HCT116 (cell line): Measurements from ENCODE around the gene ACOT4. TPM values are rescaled to one million over a fixed set of nuclear protein-coding genes. Genes with fewer than 3 reads are reported as not detected.

Experiments used
- ATAC-seq: fragments of 200-7000 bp; cut with Tn5 transposase; 2 replicates; pipeline ENCODE4 v1.9.1; 2020; ENCODE audit warnings: mild to moderate bottlenecking, moderate library complexity
- BruUV-seq: library from RNA; stranded (reverse); fragments of 400-500 nt; replicated peaks from 2 replicates; lab custom pipeline; 2021; lab: Mats Ljungman, UMichigan
- CTCF ChIA-PET: fragments of 300-600 bp; sonication (Branson Sonifier 250); formaldehyde crosslinking; loops from one replicate; lab custom pipeline; 2021; ENCODE audit warnings: antibody characterized with exemption; lab: Charles Lee
- POLR2A ChIA-PET: fragments of 300-600, 350-600 bp; sonication (Branson Sonifier 250); formaldehyde crosslinking; loops from one replicate; lab custom pipeline; 2021; ENCODE audit warnings: antibody characterized with exemption; lab: Charles Lee
- RAD21 ChIA-PET, 2 experiments: fragments of 300-600 bp; sonication (Branson Sonifier 250); formaldehyde crosslinking; loops; one replicate each; lab custom pipeline; 2023; ENCODE audit warnings: low total read pairs in 2 of 2; ENCODE audit not compliant: uncharacterized antibody in 2 of 2, unreplicated experiment in 2 of 2, low non-redundant PET in 1 of 2; lab: Charles Lee
- DNase-seq: peaks from one replicate; pipeline ENCODE4 v3.0.0-alpha.2; 2010; ENCODE audit warnings: low read depth, low spot score
- H2AFZ ChIP-seq: fragments of 200-600 bp; shearing (Covaris generic), sonication (generic); 2 replicates; pipeline ENCODE4 v1.6.1; 2017; ENCODE audit warnings: low read depth, mixed run types, mixed read lengths, antibody characterized with exemption, low read length; ENCODE audit not compliant: poor library complexity, severe bottlenecking
- H3K27ac ChIP-seq: 2 replicates; pipeline ENCODE4 v1.5.1; 2012; ENCODE audit warnings: low read depth, low read length
- H3K27me3 ChIP-seq: fragments of 200-600 bp; sonication (generic); 2 replicates; pipeline ENCODE4 v1.6.1; 2016; ENCODE audit warnings: mixed run types, low read length, mixed read lengths; ENCODE audit not compliant: insufficient read depth
- H3K36me3 ChIP-seq, 2 experiments: fragments of 200-500 bp in 1 of 2; fragments of 200-600 bp in 1 of 2; sonication (Bioruptor generic) in 1 of 2; sonication (generic) in 1 of 2; 2 replicates each; pipeline versions ENCODE4 v1.5.1 to v1.6.1; 2014 to 2016; ENCODE audit warnings: low read length in 2 of 2, inconsistent platforms in 1 of 2, mixed read lengths in 1 of 2, mixed run types in 1 of 2; ENCODE audit not compliant: insufficient read depth in 2 of 2, control insufficient read depth in 1 of 2
- H3K4me1 ChIP-seq, 2 experiments: fragments of 200-600 bp in 1 of 2; sonication (generic) in 1 of 2; 2 replicates each; pipeline versions ENCODE4 v1.5.1 to v1.6.1; 2012 to 2017; ENCODE audit warnings: low read length in 2 of 2, inconsistent platforms in 1 of 2, mild to moderate bottlenecking in 1 of 2, mixed read lengths in 1 of 2, mixed run types in 1 of 2, moderate library complexity in 1 of 2; ENCODE audit not compliant: insufficient read depth in 2 of 2, control insufficient read depth in 1 of 2
- H3K4me2 ChIP-seq: fragments of 200-600 bp; sonication (generic); 2 replicates; pipeline ENCODE4 v1.6.1; 2017; ENCODE audit warnings: mixed run types, low read length, mixed read lengths
- H3K4me3 ChIP-seq, 2 experiments: fragments of 200-600 bp in 1 of 2; sonication (generic) in 1 of 2; replicated peaks in 1 of 2; 2 replicates each; pipeline ENCODE4 v1.5.1; 2011 to 2016; ENCODE audit warnings: low read length in 2 of 2, control low read depth in 1 of 2, low read depth in 1 of 2, mild to moderate bottlenecking in 1 of 2, mixed read lengths in 1 of 2, mixed run types in 1 of 2
- H3K79me2 ChIP-seq: fragments of 200-600 bp; sonication (generic); 2 replicates; pipeline ENCODE4 v1.6.1; 2017; ENCODE audit warnings: mild to moderate bottlenecking, mixed run types, low read length, moderate library complexity, mixed read lengths; ENCODE audit not compliant: insufficient read depth
- H3K9ac ChIP-seq: fragments of 200-600 bp; sonication (generic); 2 replicates; pipeline ENCODE4 v1.6.1; 2016; ENCODE audit warnings: low read length, mixed read lengths
- H3K9me2 ChIP-seq: fragments of 200-600 bp; sonication (generic), shearing (Covaris generic); 2 replicates; pipeline ENCODE4 v1.6.1; 2017; ENCODE audit warnings: mixed run types, mild to moderate bottlenecking, moderate library complexity; ENCODE audit not compliant: insufficient read depth
- H3K9me3 ChIP-seq, 2 experiments: fragments of 200-500 bp in 1 of 2; fragments of 200-600 bp in 1 of 2; sonication (Bioruptor generic) in 1 of 2; sonication (generic) in 1 of 2; 2 replicates each; pipeline ENCODE4 v1.6.1; 2014 to 2017; ENCODE audit warnings: low read length in 2 of 2, mixed read lengths in 2 of 2, inconsistent platforms in 1 of 2, low read depth in 1 of 2, mild to moderate bottlenecking in 1 of 2, mixed run types in 1 of 2, moderate library complexity in 1 of 2; ENCODE audit not compliant: control insufficient read depth in 1 of 2, insufficient read depth in 1 of 2
- H4K20me1 ChIP-seq: fragments of 200-600 bp; sonication (generic), shearing (Covaris generic); 2 replicates; pipeline ENCODE4 v1.6.1; 2017; ENCODE audit warnings: mixed run types, mild to moderate bottlenecking, moderate library complexity; ENCODE audit not compliant: insufficient read depth
- ATF3 ChIP-seq: IDR thresholded peaks from 2 replicates; pipeline ENCODE4 v1.6.1; 2012
- CBX3 ChIP-seq: IDR thresholded peaks from 2 replicates; pipeline ENCODE4 v1.6.1; 2012; ENCODE audit warnings: low read depth
- CEBPB ChIP-seq: IDR thresholded peaks from 2 replicates; pipeline ENCODE4 v1.6.1; 2012; ENCODE audit warnings: low read depth
- EGR1 ChIP-seq: IDR thresholded peaks from 2 replicates; pipeline ENCODE4 v1.6.1; 2012; ENCODE audit warnings: low read depth
- ELF1 ChIP-seq: IDR thresholded peaks from 2 replicates; pipeline ENCODE4 v1.6.1; 2012; ENCODE audit warnings: low read depth, borderline replicate concordance
- EZH2 ChIP-seq: fragments of 200-600 bp; sonication (generic); IDR thresholded peaks from 2 replicates; pipeline ENCODE4 v1.6.1; 2017; ENCODE audit warnings: antibody characterized with exemption, mixed run types
- FOSL1 ChIP-seq: IDR thresholded peaks from 2 replicates; pipeline ENCODE4 v1.6.1; 2012; ENCODE audit warnings: low read depth
- JUND ChIP-seq: IDR thresholded peaks from 2 replicates; pipeline ENCODE4 v1.6.1; 2012
- POLR2AphosphoS5 ChIP-seq: IDR thresholded peaks from 2 replicates; pipeline ENCODE4 v1.6.1; 2011; ENCODE audit warnings: mild to moderate bottlenecking, low read depth, low read length, moderate library complexity
- RAD21 ChIP-seq: IDR thresholded peaks from 2 replicates; pipeline ENCODE4 v1.6.1; 2012; ENCODE audit warnings: low read depth, mild to moderate bottlenecking
- SP1 ChIP-seq: IDR thresholded peaks from 2 replicates; pipeline ENCODE4 v1.6.1; 2012; ENCODE audit warnings: low read depth
- SRF ChIP-seq: IDR thresholded peaks from 2 replicates; pipeline ENCODE4 v1.6.1; 2012; ENCODE audit warnings: low read depth
- TCF7L2 ChIP-seq: IDR thresholded peaks from 2 replicates; pipeline ENCODE4 v1.7.0; 2011; ENCODE audit warnings: borderline replicate concordance, inconsistent platforms; ENCODE audit not compliant: insufficient read depth, insufficient read length; ENCODE audit errors: extremely low read depth
- YY1 ChIP-seq: IDR thresholded peaks from 2 replicates; pipeline ENCODE4 v1.6.1; 2011; ENCODE audit warnings: low read length, low read depth, moderate library complexity, mild to moderate bottlenecking; ENCODE audit not compliant: insufficient replicate concordance; ENCODE audit errors: extremely low read depth
- ZNF274 ChIP-seq: fragments of 200-500 bp; sonication (Bioruptor generic); IDR thresholded peaks from 2 replicates; pipeline ENCODE4 v1.6.1; 2014; ENCODE audit warnings: mild to moderate bottlenecking, low read depth, low read length, inconsistent platforms
- intact Hi-C: fragments of 100-400 bp; cut with micrococcal nuclease; formaldehyde crosslinking; loops from 2 replicates; pipeline ENCODE4 v1.10.0; 2022
- total RNA-seq: library from RNA; stranded (reverse); gene quantifications from one replicate; pipeline ENCODE4 v1.2.1, GENCODE V29; 2021; ENCODE audit not compliant: unreplicated experiment
- TF ChIP-seq, protein P1 (sequence below), 3 experiments: fragments of 200-600 bp in 1 of 3; sonication (generic) in 1 of 3; IDR thresholded peaks in 2 of 3; conservative IDR thresholded peaks in 1 of 3; 2 replicates each; pipeline ENCODE4 v1.5.1; 2012 to 2017; ENCODE audit warnings: low read depth in 2 of 3, low read length in 2 of 3, antibody characterized with exemption in 1 of 3, borderline replicate concordance in 1 of 3, control low read depth in 1 of 3, mild to moderate bottlenecking in 1 of 3, mixed read lengths in 1 of 3, mixed run types in 1 of 3, moderate library complexity in 1 of 3; ENCODE audit not compliant: insufficient read depth in 1 of 3
- TF ChIP-seq, protein P2 (sequence below): IDR thresholded peaks from 2 replicates; pipeline ENCODE4 v1.6.1; 2011; ENCODE audit warnings: mild to moderate bottlenecking, low read length, moderate library complexity; ENCODE audit not compliant: insufficient replicate concordance; ENCODE audit errors: extremely low read depth
- TF ChIP-seq, protein P3 (sequence below): IDR thresholded peaks from 2 replicates; pipeline ENCODE4 v1.6.1; 2012
- TF ChIP-seq, protein P4 (sequence below): IDR thresholded peaks from 2 replicates; pipeline ENCODE4 v1.6.1; 2012; ENCODE audit warnings: low read depth

Gene ACOT4
- total RNA-seq, 1 experiment from 2014 or later, result not detected

DNA sequence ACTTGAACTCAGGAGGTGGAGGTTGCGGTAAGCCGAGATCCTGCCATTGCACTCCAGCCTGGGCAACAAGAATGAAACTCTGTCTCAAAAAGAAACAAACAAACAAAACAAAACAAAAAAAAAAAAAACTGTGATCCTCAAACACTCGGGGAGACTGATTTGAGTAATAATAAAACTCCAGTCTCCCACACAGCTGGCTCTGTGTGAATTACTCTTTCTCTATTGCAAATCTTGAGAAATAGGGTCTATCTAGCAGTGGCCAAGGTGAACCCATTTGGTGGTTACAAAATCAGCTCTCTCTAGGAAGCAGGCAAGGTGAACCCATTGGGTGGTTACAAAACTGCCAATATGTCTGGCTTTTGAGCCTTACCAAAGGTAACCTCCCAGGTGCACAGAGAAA lies 14.6 kb downstream of the ACOT4 start:
- Histone ChIP-seq H4K20me1 (no peaks in the 10 kb centered on the region), H3K9ac (no peak overlapping the region), H3K4me1 (peaks cover 0 to 16% of the 10 kb centered on the region in 2 experiments; a peak in 2 of 4 replicates), H3K27me3 (no peaks in the 10 kb centered on the region), H3K4me2 (no peak overlapping the region), H3K9me2 (no peaks in the 10 kb centered on the region), H3K36me3 (no peaks in the 10 kb centered on the region), H3K27ac (no peak overlapping the region), H3K4me3 (no peak overlapping the region), H3K9me3 (no peaks in the 10 kb centered on the region), H2AFZ (no peak overlapping the region), H3K79me2 (no peaks in the 10 kb centered on the region)
- ATAC-seq (no peak), DNase-seq (no peak)
- TF ChIP-seq YY1 (no peak), SP1 (no peak), POLR2AphosphoS5 (no peak), SRF (no peak), ELF1 (no peak), JUND (no peak), FOSL1 (no peak), RAD21 (no peak), EGR1 (no peak), EZH2 (no peak), ATF3 (no peak), TCF7L2 (no peak), ZNF274 (no peak), CEBPB (no peak), CBX3 (no peak)
- TF ChIP-seq, protein P1, sequence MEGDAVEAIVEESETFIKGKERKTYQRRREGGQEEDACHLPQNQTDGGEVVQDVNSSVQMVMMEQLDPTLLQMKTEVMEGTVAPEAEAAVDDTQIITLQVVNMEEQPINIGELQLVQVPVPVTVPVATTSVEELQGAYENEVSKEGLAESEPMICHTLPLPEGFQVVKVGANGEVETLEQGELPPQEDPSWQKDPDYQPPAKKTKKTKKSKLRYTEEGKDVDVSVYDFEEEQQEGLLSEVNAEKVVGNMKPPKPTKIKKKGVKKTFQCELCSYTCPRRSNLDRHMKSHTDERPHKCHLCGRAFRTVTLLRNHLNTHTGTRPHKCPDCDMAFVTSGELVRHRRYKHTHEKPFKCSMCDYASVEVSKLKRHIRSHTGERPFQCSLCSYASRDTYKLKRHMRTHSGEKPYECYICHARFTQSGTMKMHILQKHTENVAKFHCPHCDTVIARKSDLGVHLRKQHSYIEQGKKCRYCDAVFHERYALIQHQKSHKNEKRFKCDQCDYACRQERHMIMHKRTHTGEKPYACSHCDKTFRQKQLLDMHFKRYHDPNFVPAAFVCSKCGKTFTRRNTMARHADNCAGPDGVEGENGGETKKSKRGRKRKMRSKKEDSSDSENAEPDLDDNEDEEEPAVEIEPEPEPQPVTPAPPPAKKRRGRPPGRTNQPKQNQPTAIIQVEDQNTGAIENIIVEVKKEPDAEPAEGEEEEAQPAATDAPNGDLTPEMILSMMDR (IDR thresholded peaks at IDR 0.05 in 2 of 3, conservative IDR thresholded peaks at IDR 0.05 in 1 of 3; ENCODE audit: borderline replicate concordance in 1 of 3, insufficient read depth in 1 of 3, low read depth in 2 of 3, low read length in 2 of 3), result no peak
- TF ChIP-seq, protein P2, sequence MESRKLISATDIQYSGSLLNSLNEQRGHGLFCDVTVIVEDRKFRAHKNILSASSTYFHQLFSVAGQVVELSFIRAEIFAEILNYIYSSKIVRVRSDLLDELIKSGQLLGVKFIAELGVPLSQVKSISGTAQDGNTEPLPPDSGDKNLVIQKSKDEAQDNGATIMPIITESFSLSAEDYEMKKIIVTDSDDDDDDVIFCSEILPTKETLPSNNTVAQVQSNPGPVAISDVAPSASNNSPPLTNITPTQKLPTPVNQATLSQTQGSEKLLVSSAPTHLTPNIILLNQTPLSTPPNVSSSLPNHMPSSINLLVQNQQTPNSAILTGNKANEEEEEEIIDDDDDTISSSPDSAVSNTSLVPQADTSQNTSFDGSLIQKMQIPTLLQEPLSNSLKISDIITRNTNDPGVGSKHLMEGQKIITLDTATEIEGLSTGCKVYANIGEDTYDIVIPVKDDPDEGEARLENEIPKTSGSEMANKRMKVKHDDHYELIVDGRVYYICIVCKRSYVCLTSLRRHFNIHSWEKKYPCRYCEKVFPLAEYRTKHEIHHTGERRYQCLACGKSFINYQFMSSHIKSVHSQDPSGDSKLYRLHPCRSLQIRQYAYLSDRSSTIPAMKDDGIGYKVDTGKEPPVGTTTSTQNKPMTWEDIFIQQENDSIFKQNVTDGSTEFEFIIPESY, result no peak
- TF ChIP-seq, protein P3, sequence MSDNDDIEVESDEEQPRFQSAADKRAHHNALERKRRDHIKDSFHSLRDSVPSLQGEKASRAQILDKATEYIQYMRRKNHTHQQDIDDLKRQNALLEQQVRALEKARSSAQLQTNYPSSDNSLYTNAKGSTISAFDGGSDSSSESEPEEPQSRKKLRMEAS, result no peak
- TF ChIP-seq, protein P4, sequence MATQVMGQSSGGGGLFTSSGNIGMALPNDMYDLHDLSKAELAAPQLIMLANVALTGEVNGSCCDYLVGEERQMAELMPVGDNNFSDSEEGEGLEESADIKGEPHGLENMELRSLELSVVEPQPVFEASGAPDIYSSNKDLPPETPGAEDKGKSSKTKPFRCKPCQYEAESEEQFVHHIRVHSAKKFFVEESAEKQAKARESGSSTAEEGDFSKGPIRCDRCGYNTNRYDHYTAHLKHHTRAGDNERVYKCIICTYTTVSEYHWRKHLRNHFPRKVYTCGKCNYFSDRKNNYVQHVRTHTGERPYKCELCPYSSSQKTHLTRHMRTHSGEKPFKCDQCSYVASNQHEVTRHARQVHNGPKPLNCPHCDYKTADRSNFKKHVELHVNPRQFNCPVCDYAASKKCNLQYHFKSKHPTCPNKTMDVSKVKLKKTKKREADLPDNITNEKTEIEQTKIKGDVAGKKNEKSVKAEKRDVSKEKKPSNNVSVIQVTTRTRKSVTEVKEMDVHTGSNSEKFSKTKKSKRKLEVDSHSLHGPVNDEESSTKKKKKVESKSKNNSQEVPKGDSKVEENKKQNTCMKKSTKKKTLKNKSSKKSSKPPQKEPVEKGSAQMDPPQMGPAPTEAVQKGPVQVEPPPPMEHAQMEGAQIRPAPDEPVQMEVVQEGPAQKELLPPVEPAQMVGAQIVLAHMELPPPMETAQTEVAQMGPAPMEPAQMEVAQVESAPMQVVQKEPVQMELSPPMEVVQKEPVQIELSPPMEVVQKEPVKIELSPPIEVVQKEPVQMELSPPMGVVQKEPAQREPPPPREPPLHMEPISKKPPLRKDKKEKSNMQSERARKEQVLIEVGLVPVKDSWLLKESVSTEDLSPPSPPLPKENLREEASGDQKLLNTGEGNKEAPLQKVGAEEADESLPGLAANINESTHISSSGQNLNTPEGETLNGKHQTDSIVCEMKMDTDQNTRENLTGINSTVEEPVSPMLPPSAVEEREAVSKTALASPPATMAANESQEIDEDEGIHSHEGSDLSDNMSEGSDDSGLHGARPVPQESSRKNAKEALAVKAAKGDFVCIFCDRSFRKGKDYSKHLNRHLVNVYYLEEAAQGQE, result no peak
- CTCF ChIA-PET, result no interaction called here
- POLR2A ChIA-PET, result no interaction called here
- intact Hi-C loops, result no loop called here
- BruUV-seq, result no TSS peak
- RAD21 ChIA-PET, result no interaction called here
